GM18498 (cell line): ENCODE measurements around the gene CSGALNACT2.
"Not testable (repeated sequence)": the region's sequence is repeated elsewhere in the genome, so short reads cannot be mapped to it uniquely, and the experiment has no call there.

Experiments used
- ATAC-seq: cut with Tn5 transposase; IDR thresholded peaks from one replicate; pipeline ENCODE4 v1.9.1; 2021; ENCODE audit warnings: mild to moderate bottlenecking, moderate library complexity; ENCODE audit not compliant: unreplicated experiment

The CSGALNACT2 gene

GRCh38 chr10:43136995-43137716 is 1.1 kb upstream of the CSGALNACT2 start:
- ATAC-seq = no peak

GRCh38 chr10:43137717-43138020 is 576 bp upstream of the CSGALNACT2 start:
- ATAC-seq = peak; percentile 33

GRCh38 chr10:43138757-43139241 is 554 bp downstream of the CSGALNACT2 start:
- peak; percentile 41 for ATAC-seq

- ATAC-seq = no peak
These were observed 3.2 kb downstream of the CSGALNACT2 start for GRCh38 chr10:43141421-43141820.

- ATAC-seq = no peak
These were observed 7.1 kb downstream of the CSGALNACT2 start for GRCh38 chr10:43145311-43145710.

GRCh38 chr10:43145936-43146335 is 7.7 kb downstream of the CSGALNACT2 start:
- ATAC-seq = not testable (repeated sequence)

GRCh38 chr10:43151371-43151770 is 13.1 kb downstream of the CSGALNACT2 start:
- ATAC-seq = no peak

GRCh38 chr10:43153901-43154300 is 15.7 kb downstream of the CSGALNACT2 start:
- no peak for ATAC-seq

- no peak for ATAC-seq
These were observed 17.0 kb downstream of the CSGALNACT2 start for GRCh38 chr10:43155221-43155620.

- no peak for ATAC-seq
These were observed 17.5 kb downstream of the CSGALNACT2 start for GRCh38 chr10:43155741-43156140.

GRCh38 chr10:43156590-43157341 is 18.5 kb downstream of the CSGALNACT2 start:
- ATAC-seq = no peak

- ATAC-seq = no peak
These were observed 20.4 kb downstream of the CSGALNACT2 start for GRCh38 chr10:43158636-43159035.

- peak; percentile 46 for ATAC-seq
These were observed 22.0 kb downstream of the CSGALNACT2 start for GRCh38 chr10:43160046-43160920.

GRCh38 chr10:43160921-43161255 is 22.6 kb downstream of the CSGALNACT2 start:
- peak; percentile 71 for ATAC-seq

- no peak for ATAC-seq
These were observed 24.4 kb downstream of the CSGALNACT2 start for GRCh38 chr10:43162604-43163003.

- ATAC-seq = no peak
These were observed 28.1 kb downstream of the CSGALNACT2 start for GRCh38 chr10:43166207-43166879.

GRCh38 chr10:43166880-43167497 is 28.7 kb downstream of the CSGALNACT2 start:
- peak; percentile 83 for ATAC-seq

GRCh38 chr10:43167498-43167889 is 29.2 kb downstream of the CSGALNACT2 start:
- no peak for ATAC-seq

- no peak for ATAC-seq
These were observed 32.2 kb downstream of the CSGALNACT2 start for GRCh38 chr10:43170491-43170890.

GRCh38 chr10:43172645-43173044 is 34.4 kb downstream of the CSGALNACT2 start:
- ATAC-seq = no peak
